ENCODE results near the gene ACO2. TPM values are rescaled to one million over a fixed set of nuclear protein-coding genes. Genes with fewer than 3 reads are reported as not detected.

The ACO2 gene
- total and polyA plus RNA-seq, 2 of the 8 experiments (the other 6 are each of a cell fraction or from before 2014, with no cell fraction given), result 52.8 to 75.4 TPM

- no peak overlapping the region for H4K91ac ChIP-seq (replicated peaks; ENCODE audit: insufficient read length, low read length)
- no peak overlapping the region for H3K18ac ChIP-seq (ENCODE audit: extremely low read depth, low read length)
- DNase-seq (ENCODE audit: low read depth in 1 of 2, low spot score in 2 of 2), result no peak
- TF ChIP-seq KDM4A (IDR thresholded peaks at IDR 0.05; ENCODE audit: low read depth, low read length, severe bottlenecking) (no peak), POLR2AphosphoS5 (IDR thresholded peaks at IDR 0.05; ENCODE audit: low read depth, low read length) (peak; percentile 44; the same call in 1 of the 2 replicates)
- CTCF ChIA-PET (ENCODE audit: partially characterized antibody), result interaction anchor here (0.8 to 2.7 kb wide), 10 partner anchors 9 to 99 kb away, joined by 3 to 9 read pairs (median 4); partner anchors contain the start of genes ACO2 and PHF5A
- no peak overlapping the region for H2BK15ac ChIP-seq (ENCODE audit: low read length)
- FAIRE-seq, result no peak
- no peaks in the 10 kb centered on the region for H3K23me2 ChIP-seq (ENCODE audit: low read depth, low read length)
- H2AFZ ChIP-seq (ENCODE audit: low read length), result no peak overlapping the region
- no peak overlapping the region for H2BK12ac ChIP-seq (ENCODE audit: low read depth, low read length)
- H3K9ac ChIP-seq (replicated peaks in 1 of 4; ENCODE audit: extremely low read depth in 1 of 4, low read depth in 3 of 4, low read length in 3 of 4), result no peak overlapping the region
- no peak overlapping the region for H4K8ac ChIP-seq (ENCODE audit: extremely low read depth, insufficient read depth, low read length)
- no peak overlapping the region for H2BK20ac ChIP-seq (ENCODE audit: low read length)
- 0 out of 2 replicates have a peak overlapping the region, but pooled peaks have one; percentile 82 for H2AK5ac ChIP-seq (ENCODE audit: low read depth, low read length)
- WGBS, 2 experiments (ENCODE audit: extremely low coverage in 1 of 2, insufficient coverage in 1 of 2, insufficient read length in 1 of 2, insufficient replicate concordance in 2 of 2, low coverage in 1 of 2, low lambda C conversion rate in 2 of 2, missing lambda C conversion rate in 1 of 2), result 88% methylated on average over 22 of the region's 23 CpGs; no CpG with 5 or more reads in 1 of the 2 experiments
- POLR2A ChIA-PET (ENCODE audit: partially characterized antibody), result interaction anchor here (0.8 to 4.3 kb wide), 12 partner anchors 8 to 88 kb away, joined by 3 to 63 read pairs (median 4); partner anchors contain the start of genes ACO2, PHF5A and TOB2
- no peak overlapping the region for H4K5ac ChIP-seq (ENCODE audit: insufficient read length, low read depth, low read length)
- H3K4me3 ChIP-seq (ENCODE audit: extremely low read depth in 1 of 4, insufficient read depth in 2 of 4, low read depth in 3 of 4, low read length in 4 of 4), result no peak overlapping the region
- H3K79me1 ChIP-seq (ENCODE audit: low read depth, low read length), result peaks cover 12% of the 10 kb centered on the region
- H3K4ac ChIP-seq (replicated peaks; ENCODE audit: insufficient read length, low read depth, low read length), result no peak overlapping the region
- H3K56ac ChIP-seq (replicated peaks; ENCODE audit: insufficient read length, low read depth, low read length), result no peak overlapping the region
- no peak overlapping the region for H3K14ac ChIP-seq (ENCODE audit: insufficient read length)
- no peak overlapping the region for H2BK120ac ChIP-seq (replicated peaks; ENCODE audit: low read depth, low read length)
- H3K9me3 ChIP-seq (ENCODE audit: insufficient read depth in 2 of 2, low read depth in 1 of 2, low read length in 1 of 2), result no peaks in the 10 kb centered on the region
- H3K27ac ChIP-seq (ENCODE audit: low read depth, low read length), result no peak overlapping the region
- H2BK5ac ChIP-seq (ENCODE audit: low read depth, low read length), result no peak overlapping the region
- no peak overlapping the region for H3K23ac ChIP-seq (ENCODE audit: insufficient read length)
- peaks cover 14 to 53% (median 29%) of the 10 kb centered on the region in 4 experiments for H3K36me3 ChIP-seq (ENCODE audit: control insufficient read depth in 2 of 4, insufficient read depth in 4 of 4, low read length in 3 of 4)
- H4K20me1 ChIP-seq (replicated peaks in 1 of 2; ENCODE audit: control insufficient read depth in 1 of 2, insufficient read depth in 2 of 2, low read length in 2 of 2), result peaks cover 22 to 35% of the 10 kb centered on the region in 2 experiments
- peaks cover 0 to 56% of the 10 kb centered on the region in 2 experiments for H3K79me2 ChIP-seq (ENCODE audit: control insufficient read depth in 1 of 2, insufficient read depth in 2 of 2, low read length in 2 of 2)
- no peaks in the 10 kb centered on the region for H3K27me3 ChIP-seq (replicated peaks in 1 of 4; ENCODE audit: control insufficient read depth in 3 of 4, extremely low read depth in 1 of 4, insufficient read depth in 3 of 4, low read length in 3 of 4)
- H3K4me2 ChIP-seq (ENCODE audit: insufficient read depth in 1 of 2, low read depth in 2 of 2, low read length in 2 of 2), result no peak overlapping the region
- H3K4me1 ChIP-seq (replicated peaks in 1 of 4; ENCODE audit: control insufficient read depth in 3 of 4, insufficient read depth in 4 of 4, low read length in 3 of 4), result no peaks in the 10 kb centered on the region
These were observed 32.4 kb upstream of the ACO2 start for GRCh38 chr22:41436322-41437113.

Data from H1 (cell line).